T-helper 17 cell (primary cell): ENCODE data around the gene SLC38A3. TPM values are rescaled to one million over a fixed set of nuclear protein-coding genes. Genes with fewer than 3 reads are reported as not detected.

ENCODE experiments used
- ATAC-seq: fragments of 150-1000 bp; cut with Tn5 transposase; 2 replicates; pipeline ENCODE4 v1.10.0; 2021; ENCODE audit warnings: mild to moderate bottlenecking, moderate library complexity
- DNase-seq, 3 donors: peaks; one replicate each; pipeline versions ENCODE4 v3.0.0 to v3.0.0-alpha.2; 2020 to 2021
- H3K9me3 ChIP-seq: one replicate; pipeline ENCODE4 v1.7.0; 2013; ENCODE audit warnings: low read length, mild to moderate bottlenecking; ENCODE audit not compliant: control insufficient read depth, poor library complexity, severe bottlenecking
- H3K27ac Mint-ChIP-seq: one replicate; pipeline ENCODE4 v1.8.0; 2022; ENCODE audit warnings: mild to moderate bottlenecking, moderate library complexity, mixed read lengths
- H3K27me3 Mint-ChIP-seq: one replicate; pipeline ENCODE4 v1.8.0; 2022; ENCODE audit warnings: mixed read lengths
- H3K36me3 Mint-ChIP-seq: one replicate; pipeline ENCODE4 v1.8.0; 2022; ENCODE audit warnings: low read depth, mixed read lengths
- H3K4me1 Mint-ChIP-seq: one replicate; pipeline ENCODE4 v1.8.0; 2022; ENCODE audit warnings: mild to moderate bottlenecking, mixed read lengths
- H3K4me3 Mint-ChIP-seq: one replicate; pipeline ENCODE4 v1.8.0; 2022; ENCODE audit warnings: mild to moderate bottlenecking, moderate library complexity, mixed read lengths
- total RNA-seq, 4 donors: library from RNA in 2 of 4; stranded (reverse) in 2 of 4; gene quantifications; one replicate each; pipeline ENCODE4 v1.2.3 and lab custom pipeline; 2022 to 2026

SLC38A3 gene
- total RNA-seq, 2 donors from 2014 or later: 0.78 TPM; not detected in 1

DNA sequence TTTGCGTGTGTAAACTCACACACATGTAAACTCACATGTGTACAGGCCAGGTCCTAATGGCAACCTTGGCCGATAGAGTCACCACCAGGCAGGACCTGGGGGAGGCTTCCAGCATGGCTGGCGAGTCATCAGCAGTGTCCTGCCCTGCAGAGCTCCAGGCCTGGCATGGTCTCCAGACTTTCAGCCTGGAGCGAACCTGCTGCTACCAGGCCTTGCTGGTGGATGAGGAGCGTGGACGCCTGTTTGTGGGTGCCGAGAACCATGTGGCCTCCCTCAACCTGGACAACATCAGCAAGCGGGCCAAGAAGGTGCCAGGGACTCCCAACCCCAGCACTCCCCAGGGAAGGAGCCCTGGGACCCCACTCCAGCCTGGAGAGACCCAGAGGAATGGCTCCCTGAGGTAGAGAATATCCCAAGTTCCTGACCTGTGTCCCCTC lies 64.9 kb downstream of the SLC38A3 start:
- no peak for ATAC-seq
- Mint-ChIP-seq H3K36me3 (peaks cover 8% of the 10 kb centered on the region), H3K27ac (no peak overlapping the region), H3K27me3 (peaks cover 16% of the 10 kb centered on the region), H3K4me3 (no peak overlapping the region), H3K4me1 (peaks cover 13% of the 10 kb centered on the region)
- DNase-seq: no peak
- H3K9me3 ChIP-seq: no peaks in the 10 kb centered on the region

DNA sequence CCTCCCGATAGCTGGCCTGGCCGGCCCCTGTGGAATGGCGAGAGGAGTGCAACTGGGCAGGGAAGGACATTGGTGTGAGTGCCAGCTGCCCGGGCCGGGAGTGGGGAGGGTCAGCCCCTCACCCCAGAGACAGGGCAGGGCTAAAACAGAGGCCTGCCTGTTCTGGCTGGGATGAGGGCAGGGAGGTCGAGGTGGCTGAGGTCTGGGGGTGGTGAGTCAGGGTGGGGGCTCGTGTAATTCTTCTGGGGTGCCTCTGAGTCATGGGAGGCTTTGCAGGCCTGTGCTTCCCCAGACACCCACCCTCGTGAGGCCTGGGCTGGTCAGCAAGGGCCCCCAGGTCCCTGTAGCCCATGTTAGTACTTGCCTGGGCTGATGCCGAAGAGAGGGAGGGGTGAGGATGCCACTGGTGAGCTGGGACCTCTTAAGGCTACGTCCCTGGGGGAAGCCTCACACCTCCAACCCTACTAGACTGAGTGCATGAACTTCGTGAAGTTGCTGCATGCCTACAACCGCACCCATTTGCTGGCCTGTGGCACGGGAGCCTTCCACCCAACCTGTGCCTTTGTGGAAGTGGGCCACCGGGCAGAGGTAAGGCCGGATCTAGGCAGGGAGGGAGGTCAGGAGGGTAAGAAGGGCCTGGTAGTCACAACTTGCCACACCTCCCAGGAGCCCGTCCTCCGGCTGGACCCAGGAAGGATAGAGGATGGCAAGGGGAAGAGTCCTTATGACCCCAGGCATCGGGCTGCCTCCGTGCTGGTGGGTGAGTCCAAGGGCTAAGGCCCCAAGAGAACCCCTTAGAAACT lies 65.6 kb downstream of the SLC38A3 start:
- peaks cover 21% of the 10 kb centered on the region for H3K27me3 Mint-ChIP-seq
- no peak overlapping the region for H3K4me3 Mint-ChIP-seq
- no peak for ATAC-seq
- no peak for DNase-seq
- H3K4me1 Mint-ChIP-seq: peaks cover 15% of the 10 kb centered on the region
- peaks cover 8% of the 10 kb centered on the region for H3K36me3 Mint-ChIP-seq
- no peaks in the 10 kb centered on the region for H3K9me3 ChIP-seq
- H3K27ac Mint-ChIP-seq: no peak overlapping the region

Other genes with a start within 250 kb of the SLC38A3 start
- gene RBM5, start 116.4 kb upstream of the SLC38A3 start, total RNA-seq: 100 to 1,000 TPM; 292 to 353 TPM
- gene SEMA3F, start 49.9 kb upstream of the SLC38A3 start, total RNA-seq: under 1 TPM in 1 of 2 donors, not detected in 1; 0.18 TPM
- under 1 TPM in 1 of 2 donors, not detected in 1; 0.10 TPM for gene GNAT1, start 13.7 kb upstream of the SLC38A3 start, total RNA-seq
- 100 to 1,000 TPM; 266 to 288 TPM for gene GNAI2, start 30.9 kb downstream of the SLC38A3 start, total RNA-seq
- 1 to 10 TPM; 1.7 to 1.8 TPM for gene SEMA3B, start 63.9 kb downstream of the SLC38A3 start, total RNA-seq
- not detected for gene LSMEM2, start 73.8 kb downstream of the SLC38A3 start, total RNA-seq
- gene IFRD2, start 87.2 kb downstream of the SLC38A3 start, total RNA-seq: 10 to 100 TPM; 46.7 to 49.2 TPM
- 1 to 10 TPM; 2.7 to 3.7 TPM for gene HYAL3, start 94.1 kb downstream of the SLC38A3 start, total RNA-seq
- gene NAA80, start 94.1 kb downstream of the SLC38A3 start, total RNA-seq: 10 to 100 TPM; 35.3 to 42.9 TPM
- gene HYAL1, start 98.3 kb downstream of the SLC38A3 start, total RNA-seq: under 1 TPM in 1 of 2 donors, not detected in 1; 0.44 TPM
- gene HYAL2, start 117.5 kb downstream of the SLC38A3 start, total RNA-seq: 1 to 10 TPM; 1.6 to 2.1 TPM
- gene TUSC2, start 123.0 kb downstream of the SLC38A3 start, total RNA-seq: 10 to 100 TPM; 17.7 to 18.0 TPM
- 100 to 1,000 TPM in 1 of 2 donors, 10 to 100 TPM in 1; 83.5 to 105 TPM for gene RASSF1, start 135.6 kb downstream of the SLC38A3 start, total RNA-seq
- gene ZMYND10, start 140.5 kb downstream of the SLC38A3 start, total RNA-seq: 1 to 10 TPM; 1.1 to 1.3 TPM
- 10 to 100 TPM; 27.5 to 29.1 TPM for gene NPRL2, start 145.5 kb downstream of the SLC38A3 start, total RNA-seq
- 10 to 100 TPM; 20.8 to 27.2 TPM for gene CYB561D2, start 145.6 kb downstream of the SLC38A3 start, total RNA-seq
- gene TMEM115, start 154.2 kb downstream of the SLC38A3 start, total RNA-seq: 10 to 100 TPM; 16.7 to 17.4 TPM